ENCODE measurements around the gene MYO5A.
"Not testable (repeated sequence)": the region's sequence is repeated elsewhere in the genome, so short reads cannot be mapped to it uniquely, and the experiment has no call there.

MYO5A gene

GRCh38 chr15:52440946-52441345 is 87.7 kb downstream of the MYO5A start:
- DNase-seq (ENCODE audit: insufficient read length, low spot score) (no peak), FAIRE-seq (no peak)
- no peak for TF ChIP-seq CTCF (IDR thresholded peaks at IDR 0.05; ENCODE audit: insufficient read depth, missing control alignments)

- DNase-seq (ENCODE audit: insufficient read length, low spot score), result no peak
- no peak for FAIRE-seq
- no peak for TF ChIP-seq CTCF (IDR thresholded peaks at IDR 0.05; ENCODE audit: insufficient read depth, missing control alignments)
These were observed 88.3 kb downstream of the MYO5A start for GRCh38 chr15:52440414-52440813.

- DNase-seq (ENCODE audit: insufficient read length, low spot score) (no peak), FAIRE-seq (no peak)
- TF ChIP-seq CTCF (IDR thresholded peaks at IDR 0.05; ENCODE audit: insufficient read depth, missing control alignments), result no peak
These were observed 89.2 kb downstream of the MYO5A start for GRCh38 chr15:52439470-52439869.

- not testable (repeated sequence) for FAIRE-seq; DNase-seq (ENCODE audit: insufficient read length, low spot score)
These were observed 89.6 kb downstream of the MYO5A start for GRCh38 chr15:52439042-52439441.

- DNase-seq (ENCODE audit: insufficient read length, low spot score) (no peak), FAIRE-seq (no peak)
- no peak for TF ChIP-seq CTCF (IDR thresholded peaks at IDR 0.05; ENCODE audit: insufficient read depth, missing control alignments)
These were observed 90.6 kb downstream of the MYO5A start for GRCh38 chr15:52438047-52438446.

GRCh38 chr15:52437646-52438045 is 91.0 kb downstream of the MYO5A start:
- FAIRE-seq (no peak), DNase-seq (ENCODE audit: insufficient read length, low spot score) (no peak)
- no peak for TF ChIP-seq CTCF (IDR thresholded peaks at IDR 0.05; ENCODE audit: insufficient read depth, missing control alignments)

GRCh38 chr15:52436981-52437380 is 91.7 kb downstream of the MYO5A start:
- no peak for DNase-seq (ENCODE audit: insufficient read length, low spot score)
- TF ChIP-seq CTCF (IDR thresholded peaks at IDR 0.05; ENCODE audit: insufficient read depth, missing control alignments), result no peak
- FAIRE-seq, result no peak

- DNase-seq (ENCODE audit: insufficient read length, low spot score) (no peak), FAIRE-seq (no peak)
- TF ChIP-seq CTCF (IDR thresholded peaks at IDR 0.05; ENCODE audit: insufficient read depth, missing control alignments), result no peak
These were observed 93.8 kb downstream of the MYO5A start for GRCh38 chr15:52434885-52435284.
